GM21515 (cell line): ENCODE data around the gene DMKN.

ENCODE experiments used
- ATAC-seq: cut with Tn5 transposase; IDR thresholded peaks from one replicate; pipeline ENCODE4 v1.9.1; 2021; ENCODE audit not compliant: unreplicated experiment

Gene DMKN

GRCh38 chr19:35549879-35550523 lies 36.6 kb upstream of the DMKN start:
- ATAC-seq = no peak

GRCh38 chr19:35549174-35549788 lies 35.8 kb upstream of the DMKN start:
- no peak for ATAC-seq

- no peak for ATAC-seq
These were observed 33.1 kb upstream of the DMKN start for GRCh38 chr19:35546532-35546931.

GRCh38 chr19:35545855-35546381 lies 32.5 kb upstream of the DMKN start:
- peak; percentile 22 for ATAC-seq

GRCh38 chr19:35545001-35545854 lies 31.8 kb upstream of the DMKN start, which contains the start of gene TMEM147:
Gene TMEM147, plus strand, starts transcription at chr19:35545626. Its CDS starts 114 bp downstream, at chr19:35545740.
- peak; percentile 77 for ATAC-seq

- no peak for ATAC-seq
These were observed 30.8 kb upstream of the DMKN start for GRCh38 chr19:35544110-35544802.

- no peak for ATAC-seq
These were observed 30.0 kb upstream of the DMKN start for GRCh38 chr19:35543280-35544109.

- no peak for ATAC-seq
These were observed 28.8 kb upstream of the DMKN start for GRCh38 chr19:35542209-35542608.

- ATAC-seq = no peak
These were observed 27.0 kb upstream of the DMKN start for GRCh38 chr19:35540356-35540927.

GRCh38 chr19:35539850-35540249 lies 26.4 kb upstream of the DMKN start:
- no peak for ATAC-seq

- ATAC-seq = no peak
These were observed 25.9 kb upstream of the DMKN start for GRCh38 chr19:35539314-35539713.

- no peak for ATAC-seq
These were observed 21.5 kb upstream of the DMKN start for GRCh38 chr19:35534803-35535480.

GRCh38 chr19:35533822-35534392 lies 20.5 kb upstream of the DMKN start:
- ATAC-seq = no peak

GRCh38 chr19:35533201-35533821 lies 19.9 kb upstream of the DMKN start, which contains the start of gene GAPDHS:
Gene GAPDHS, plus strand, starts transcription at chr19:35533456. Its CDS starts 72 bp downstream, at chr19:35533528.
- no peak for ATAC-seq

GRCh38 chr19:35531291-35531690 lies 17.8 kb upstream of the DMKN start:
- ATAC-seq = no peak

- no peak for ATAC-seq
These were observed 16.1 kb upstream of the DMKN start for GRCh38 chr19:35529241-35530218.
